ENCODE data around the gene ARHGEF18.
"Not testable (repeated sequence)": the region's sequence is repeated elsewhere in the genome, so short reads cannot be mapped to it uniquely, and the experiment has no call there.

The ARHGEF18 gene

DNA sequence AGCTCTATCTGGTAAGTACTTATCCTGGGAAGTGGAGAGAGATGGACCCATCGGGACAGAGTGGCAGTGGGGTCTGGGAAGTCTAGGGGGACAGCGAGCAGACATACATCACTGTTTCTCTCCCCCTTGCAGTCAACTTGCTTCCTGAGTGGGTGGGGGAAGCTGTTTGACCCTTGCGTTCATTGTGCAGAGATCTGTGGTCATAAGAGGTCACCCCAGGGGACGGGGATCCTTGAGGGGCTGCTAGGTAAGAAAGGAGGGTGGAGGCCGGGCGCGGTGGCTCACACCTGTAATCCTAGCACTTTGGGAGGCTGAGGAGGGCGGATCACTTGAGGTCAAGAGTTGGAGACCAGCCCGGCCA is 474 bp downstream of the ARHGEF18 start:
- DNase-seq, result no peak

DNA sequence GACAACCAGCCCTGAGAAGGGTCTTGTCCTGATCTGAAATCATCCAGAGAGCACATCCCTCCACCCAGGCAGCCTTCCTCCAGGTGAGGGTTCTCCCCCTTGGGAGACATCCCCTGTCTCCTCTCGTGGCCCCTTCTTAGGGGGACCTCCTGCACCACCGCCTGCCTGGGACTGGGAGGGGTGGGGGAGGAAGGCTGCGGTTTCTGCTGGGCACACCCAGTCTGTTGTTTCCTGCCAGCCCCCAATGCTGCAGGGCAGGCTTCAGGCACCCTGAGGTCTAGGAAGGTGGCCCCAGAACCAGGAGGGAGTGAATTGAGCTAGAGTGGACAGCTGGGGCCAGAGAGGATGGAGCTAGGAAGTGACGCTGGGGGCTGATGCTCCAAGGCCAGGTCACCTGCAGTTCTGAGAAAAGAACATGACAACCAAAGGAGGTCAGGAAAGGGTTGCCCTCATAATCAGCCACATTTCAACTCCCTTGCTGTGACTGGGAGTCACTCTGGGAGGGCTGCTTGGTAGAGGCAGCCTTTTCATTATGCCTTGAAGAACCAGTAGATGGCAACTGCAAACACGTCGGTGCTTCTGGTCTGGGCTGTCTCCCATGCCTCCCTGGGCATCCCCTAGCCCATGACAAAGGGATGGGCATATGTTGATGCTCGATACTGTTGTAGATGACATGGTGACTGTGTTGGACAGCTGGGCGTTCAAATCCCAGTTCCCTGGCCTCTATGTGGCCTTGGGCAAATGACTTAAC is 1.4 kb downstream of the ARHGEF18 start:
- no peak for DNase-seq

DNA sequence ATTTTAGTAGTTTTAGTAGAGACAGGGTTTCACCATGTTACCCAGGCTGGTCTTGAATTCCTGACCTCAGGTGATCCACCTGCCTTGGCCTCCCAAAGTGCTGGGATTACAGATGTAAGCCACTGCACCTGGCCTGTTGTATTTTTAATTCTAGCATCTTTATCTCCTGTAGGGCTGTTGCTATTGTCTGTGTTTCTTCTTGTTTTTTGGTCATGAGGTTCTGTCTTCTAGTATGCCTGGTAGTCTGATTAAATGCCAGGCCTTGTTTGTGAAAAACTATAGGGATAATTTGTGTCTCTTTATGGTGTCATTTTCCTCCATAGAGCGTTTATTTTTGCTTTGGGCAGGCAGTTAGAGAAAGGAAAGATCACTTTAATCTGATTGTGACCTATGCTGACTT is 3.1 kb downstream of the ARHGEF18 start:
- DNase-seq, result no peak

DNA sequence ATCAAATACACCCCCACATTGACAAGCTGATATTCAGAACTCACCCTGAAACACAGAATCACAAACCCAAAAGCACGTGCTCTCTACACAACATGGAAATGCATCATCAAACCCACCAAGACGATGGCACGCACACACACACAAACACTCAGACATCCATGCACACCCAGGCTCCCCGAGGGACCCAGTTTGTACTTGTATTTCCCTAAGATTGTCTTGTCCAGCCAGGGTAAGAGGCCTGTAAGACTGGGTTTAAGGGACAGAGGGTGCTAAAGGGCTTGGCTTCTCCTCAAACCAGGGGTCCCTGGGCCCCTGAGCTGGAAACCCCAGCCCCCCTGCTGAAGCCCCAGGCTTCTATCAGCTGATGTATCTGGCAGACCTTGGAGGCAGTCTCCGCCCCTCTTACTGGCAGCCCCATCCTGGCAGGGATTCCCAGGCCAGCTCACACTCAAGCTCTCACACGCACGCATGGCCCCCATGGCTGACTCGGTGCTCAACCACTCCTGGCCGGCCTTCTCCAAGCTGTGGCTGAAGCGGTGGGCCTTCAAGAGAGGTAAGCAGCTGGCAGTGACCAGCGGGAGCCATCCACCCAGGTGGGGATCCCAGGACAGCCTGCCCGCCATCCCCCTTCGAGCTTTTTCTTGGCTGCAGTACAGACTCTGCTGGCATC is 6.5 kb downstream of the ARHGEF18 start:
- DNase-seq, result no peak

DNA sequence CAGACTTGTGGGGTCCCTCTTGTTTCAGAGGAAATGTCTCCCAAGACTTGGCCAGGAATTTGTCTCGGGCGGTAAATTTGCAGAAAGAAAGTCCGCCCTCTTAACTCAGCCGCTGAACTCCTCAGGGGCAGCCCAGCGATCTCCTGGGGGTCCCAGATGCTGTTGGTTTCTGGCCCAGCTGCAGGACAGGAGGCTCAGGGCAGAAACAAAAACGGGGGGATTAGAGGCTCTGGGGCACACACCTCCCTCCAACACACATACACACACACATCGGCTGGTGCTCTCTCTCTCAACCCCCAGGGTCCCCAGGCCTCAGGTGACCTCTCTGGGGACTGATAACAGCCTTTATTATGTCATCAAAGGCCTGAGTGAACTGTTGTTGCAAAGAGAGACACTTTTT is 7.1 kb downstream of the ARHGEF18 start:
- no peak for DNase-seq

DNA sequence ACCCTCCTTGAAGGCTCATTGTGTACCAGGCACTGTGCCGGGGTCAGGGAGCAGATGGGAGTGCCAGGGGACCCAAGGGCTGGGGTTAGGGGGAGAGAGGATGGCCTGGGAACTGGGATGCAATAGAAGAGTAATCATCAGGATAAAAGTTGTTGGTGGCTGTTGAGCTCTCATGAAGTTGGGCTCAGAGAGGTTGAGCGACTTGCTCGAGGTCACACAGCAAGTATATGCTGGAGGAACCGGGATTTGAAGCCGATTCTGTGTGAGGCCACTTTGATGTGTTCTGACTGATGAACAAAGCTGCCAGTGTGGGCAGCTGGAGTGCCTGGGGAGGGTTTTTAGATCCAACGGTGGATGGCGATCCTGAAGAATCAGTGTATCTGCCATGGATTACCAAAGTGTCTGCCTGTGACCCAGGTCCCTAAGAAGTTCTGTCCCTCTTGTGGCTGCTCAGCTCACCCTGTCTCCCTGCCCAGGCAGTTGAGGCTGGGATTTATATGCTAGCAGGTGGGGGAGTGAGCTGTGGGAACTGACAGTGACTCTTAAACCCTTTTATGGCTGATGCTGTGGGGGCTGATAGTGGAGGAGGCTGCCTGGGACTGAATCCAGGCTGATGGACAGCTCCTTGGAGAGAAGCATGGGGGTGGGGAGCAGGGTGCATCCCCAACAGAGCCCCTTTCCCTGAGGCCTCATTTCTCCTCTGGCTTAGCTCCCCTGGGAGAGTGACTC is 8.3 kb downstream of the ARHGEF18 start:
- no peak for DNase-seq

DNA sequence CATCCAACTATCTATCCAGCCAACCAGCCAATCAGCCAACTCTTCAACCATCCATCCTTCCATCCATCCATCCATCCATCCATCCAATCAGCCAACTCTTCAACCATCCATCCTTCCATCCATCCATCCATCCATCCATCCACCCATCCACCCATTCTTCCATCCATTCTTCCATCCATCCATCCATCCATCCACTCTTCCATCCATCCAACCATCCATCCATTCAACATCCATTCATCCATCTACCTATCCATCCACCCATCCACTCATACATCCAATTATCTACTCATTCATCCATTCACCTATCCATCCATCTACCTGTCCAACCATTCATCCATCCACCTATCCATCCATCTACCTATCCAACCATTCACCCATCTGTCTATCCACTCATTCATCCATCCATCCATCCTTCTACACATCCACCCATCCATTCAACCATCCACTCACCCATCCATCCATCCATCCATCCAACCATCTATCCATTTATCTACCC is 9.4 kb downstream of the ARHGEF18 start:
- no peak for DNase-seq

DNA sequence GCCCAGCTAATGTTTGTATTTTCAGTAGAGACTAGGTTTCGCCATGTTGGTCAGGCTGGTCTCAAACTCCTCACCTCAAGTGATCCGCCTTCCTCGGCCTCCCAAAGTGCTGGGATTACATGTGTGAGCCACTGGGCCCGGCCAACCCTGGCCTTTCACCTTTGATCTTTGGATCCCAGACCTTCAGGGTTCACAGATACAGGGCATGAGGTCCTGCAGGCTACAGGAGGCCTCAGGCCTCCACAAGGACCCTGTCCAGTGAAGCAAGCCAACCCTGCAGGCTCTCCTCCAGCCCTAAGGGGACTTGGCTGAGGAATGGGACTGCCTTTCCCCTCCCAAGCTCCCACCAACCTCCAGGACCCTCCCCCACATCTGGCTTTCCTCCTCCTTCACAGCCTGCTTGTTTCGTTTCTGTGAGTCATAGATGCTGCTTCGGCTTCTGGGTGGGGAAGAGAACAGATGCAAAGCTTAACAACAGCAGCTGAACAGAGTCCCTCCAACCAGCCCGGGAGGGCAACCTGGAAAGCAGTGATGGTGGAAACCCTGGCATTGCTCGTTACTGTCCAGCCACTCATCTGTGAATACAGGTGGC is 11.8 kb downstream of the ARHGEF18 start:
- no peak for DNase-seq

DNA sequence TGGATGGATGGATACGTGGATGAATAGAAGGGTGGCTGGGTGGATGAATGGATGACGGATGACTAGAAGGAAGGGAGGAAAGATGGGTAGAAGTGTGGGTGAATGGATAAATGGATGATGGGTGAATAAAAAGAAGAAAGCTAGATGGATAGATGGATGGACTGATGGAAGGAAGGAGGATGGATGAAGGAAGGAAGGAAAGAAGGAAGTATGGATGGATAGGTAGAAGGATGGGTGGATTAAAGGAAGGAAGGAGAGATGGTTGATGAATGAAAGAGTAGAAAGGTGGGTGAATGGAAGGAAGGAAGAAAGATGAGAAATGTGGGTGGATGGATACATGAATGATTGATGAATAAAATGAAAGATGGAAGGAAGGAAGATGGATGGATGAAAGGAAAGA is 14.5 kb downstream of the ARHGEF18 start:
- no peak for DNase-seq

DNA sequence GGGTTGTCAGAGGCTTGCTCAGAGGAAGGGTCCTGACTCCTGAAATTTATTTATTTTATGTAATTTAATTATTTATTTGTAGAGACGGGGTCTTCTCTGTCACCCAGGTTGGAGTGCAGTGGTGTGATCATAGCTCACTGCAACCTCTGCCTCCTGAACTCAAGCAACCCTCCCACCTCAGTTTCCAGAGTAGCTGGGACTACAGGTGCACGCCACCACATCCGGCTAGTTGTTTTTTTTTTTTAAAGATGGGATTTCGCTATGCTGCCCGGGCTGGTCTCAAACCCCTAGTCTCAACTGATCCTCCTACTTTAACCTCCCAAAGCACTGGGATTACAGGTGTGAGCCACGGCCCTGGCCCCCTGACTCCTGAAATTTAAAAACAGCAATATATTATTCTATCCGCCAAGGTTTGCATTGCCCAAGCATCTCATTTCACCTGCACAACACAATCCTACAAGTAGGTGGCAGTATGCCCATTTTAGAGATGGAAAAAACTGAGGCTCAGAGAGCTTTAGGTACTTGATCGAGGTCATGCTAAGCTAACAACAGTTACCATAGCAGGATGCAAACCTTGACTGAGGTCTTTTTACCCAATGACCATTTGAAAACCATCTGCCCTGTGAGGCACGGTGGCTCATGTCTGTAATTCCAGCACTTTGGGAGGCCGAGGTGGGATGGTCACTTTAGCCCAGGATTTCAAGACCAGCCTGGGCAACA is 18.1 kb downstream of the ARHGEF18 start:
- DNase-seq, result no peak

DNA sequence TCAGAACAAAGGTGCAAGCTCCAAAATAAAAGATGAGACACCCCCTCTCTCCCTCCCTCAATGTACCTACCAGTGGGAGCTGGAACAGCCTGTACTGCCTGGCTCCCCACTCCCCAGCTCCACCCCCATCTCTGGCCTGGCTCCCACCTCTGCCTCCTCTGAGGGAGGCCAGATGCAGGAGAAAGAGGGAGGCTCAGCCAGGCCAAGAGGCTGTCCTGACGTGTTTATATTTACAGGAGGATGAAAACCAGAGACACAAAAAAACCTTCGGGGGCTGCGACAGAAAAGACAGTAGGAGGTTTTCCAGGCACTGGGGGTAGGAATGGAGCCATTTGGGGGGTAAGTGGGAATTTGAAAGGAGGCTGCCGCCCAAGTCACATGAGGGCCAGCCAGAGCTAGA is 19.7 kb downstream of the ARHGEF18 start:
- DNase-seq, result no peak

DNA sequence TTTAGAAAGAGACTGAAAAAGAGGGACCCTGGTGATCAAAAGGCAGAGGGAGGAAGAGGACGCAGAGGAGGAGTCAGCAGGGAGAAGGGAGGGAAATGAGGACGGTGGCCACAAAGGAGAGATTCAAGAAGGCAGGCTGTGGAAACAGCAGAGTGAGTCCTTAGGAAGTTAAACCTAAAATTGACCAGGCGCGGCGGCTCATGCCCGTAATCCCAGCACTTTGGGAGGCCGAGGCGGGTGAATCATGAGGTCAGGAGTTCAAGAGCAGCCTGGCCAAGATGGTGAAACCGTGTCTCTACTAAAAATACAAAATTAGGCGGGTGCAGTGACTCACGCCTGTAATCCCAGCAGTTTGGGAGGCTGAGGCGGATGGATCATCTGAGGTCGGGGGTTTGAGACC is 20.1 kb downstream of the ARHGEF18 start:
- DNase-seq, result not testable (repeated sequence)

DNA sequence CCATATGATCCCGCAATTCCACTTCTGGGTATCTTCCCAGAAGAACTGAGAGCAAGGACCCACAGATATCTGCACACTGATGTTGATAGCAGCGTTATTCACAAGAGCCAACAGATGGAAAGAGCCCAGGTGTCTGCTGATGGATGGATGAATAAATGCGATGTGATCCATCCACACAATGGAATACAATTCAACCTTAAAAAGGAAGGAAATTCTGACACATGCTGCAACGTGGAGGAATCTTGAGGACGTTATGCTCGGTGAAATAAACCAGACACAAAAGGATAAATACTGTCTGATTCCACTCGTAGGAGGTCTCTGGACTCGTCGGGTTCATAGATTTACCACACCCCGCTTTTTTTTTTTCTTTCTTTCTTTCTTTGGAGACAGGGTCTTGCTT is 21.8 kb downstream of the ARHGEF18 start:
- DNase-seq, result no peak

DNA sequence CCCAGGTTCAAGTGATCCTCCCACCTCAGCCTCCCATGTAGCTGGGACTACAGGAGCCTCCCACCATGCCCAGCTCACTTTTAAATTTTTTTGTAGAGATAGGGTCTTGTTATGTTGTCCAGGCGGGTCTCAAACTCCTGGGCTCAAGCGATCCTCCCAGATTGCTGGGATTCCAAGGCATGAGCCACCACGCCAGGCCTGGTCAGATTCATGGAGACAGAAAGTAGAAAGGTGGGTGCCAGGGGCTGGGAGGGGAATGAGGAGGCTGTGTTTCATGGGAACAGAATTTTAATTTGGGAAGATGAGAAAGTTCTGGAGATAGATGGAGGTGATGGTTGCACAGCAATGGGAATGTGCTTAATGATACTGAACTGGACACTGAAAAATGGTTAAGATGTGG is 22.3 kb downstream of the ARHGEF18 start:
- DNase-seq, result no peak

DNA sequence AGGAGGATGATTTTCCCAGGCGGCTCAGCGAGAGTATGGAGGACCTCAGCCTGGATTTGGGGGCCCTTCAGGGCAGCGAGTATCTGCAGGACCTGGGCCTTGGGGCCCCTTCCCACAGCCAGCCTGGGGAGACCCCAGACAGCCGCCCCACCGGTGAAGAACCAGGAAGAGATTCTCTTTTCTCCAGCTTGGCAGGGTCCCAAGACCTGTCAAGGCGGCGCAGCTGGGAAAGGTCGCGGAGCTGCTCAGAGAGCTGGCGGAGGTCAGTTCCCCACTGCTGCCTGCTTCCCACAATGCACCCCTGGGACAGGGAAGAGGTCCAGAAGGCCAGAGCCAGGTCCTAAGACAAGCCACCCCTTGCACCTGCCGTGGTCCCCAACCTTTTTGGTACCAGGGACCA is 24.1 kb downstream of the ARHGEF18 start:
- no peak for DNase-seq

DNA sequence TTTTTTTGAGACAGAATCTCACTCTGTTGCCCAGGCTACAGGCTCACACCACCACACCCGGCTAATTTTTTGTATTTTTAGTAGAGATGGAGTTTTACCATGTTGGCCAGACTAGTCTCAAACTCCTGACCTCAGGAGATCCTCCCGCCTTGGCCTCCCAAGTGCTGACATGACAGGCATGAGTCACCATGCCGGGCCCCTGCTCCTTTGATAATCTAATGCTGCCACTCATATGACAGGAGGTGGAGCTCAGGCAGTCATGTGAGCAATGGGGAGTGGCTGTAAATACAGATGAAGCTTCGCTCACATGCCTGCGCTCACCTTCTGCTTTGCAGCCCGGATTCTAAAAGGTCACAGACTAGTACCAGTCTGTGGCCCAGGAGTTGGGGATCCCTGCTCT is 25.1 kb downstream of the ARHGEF18 start:
- no peak for DNase-seq

DNA sequence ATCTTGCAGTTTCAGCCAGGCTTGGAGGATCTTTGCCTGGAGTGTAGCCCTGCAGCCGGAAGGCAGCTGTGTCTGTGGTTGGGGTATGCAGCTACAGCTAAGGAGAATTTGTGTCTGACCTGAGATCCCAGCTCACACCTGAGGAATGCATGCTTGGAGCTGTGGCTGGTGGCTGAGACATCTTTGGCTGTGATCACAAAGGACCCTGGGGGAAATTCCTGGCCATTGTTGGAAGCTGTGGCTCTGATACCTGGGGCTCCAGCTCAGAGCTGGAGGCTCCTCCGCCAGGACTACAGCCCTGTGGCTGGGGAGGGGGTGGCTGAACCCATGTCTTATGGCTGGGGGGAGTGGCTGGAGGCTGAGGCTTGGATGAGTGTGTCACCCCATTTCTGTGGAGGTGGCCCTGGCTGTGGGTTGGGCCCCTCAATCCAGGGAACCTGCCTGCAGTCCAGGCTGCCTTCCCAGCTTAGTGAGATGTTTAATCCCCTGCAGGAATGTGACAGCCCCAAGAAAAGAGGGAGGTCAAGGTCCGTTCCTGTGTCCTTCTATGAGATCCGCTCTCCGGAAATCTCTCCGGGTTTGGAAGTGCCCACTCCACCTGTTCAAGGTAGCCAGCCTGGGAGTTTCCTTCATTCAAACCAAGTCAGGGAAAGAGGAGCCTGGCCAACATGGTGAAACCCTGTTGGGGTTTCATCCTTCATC is 27.6 kb downstream of the ARHGEF18 start:
- no peak for DNase-seq

DNA sequence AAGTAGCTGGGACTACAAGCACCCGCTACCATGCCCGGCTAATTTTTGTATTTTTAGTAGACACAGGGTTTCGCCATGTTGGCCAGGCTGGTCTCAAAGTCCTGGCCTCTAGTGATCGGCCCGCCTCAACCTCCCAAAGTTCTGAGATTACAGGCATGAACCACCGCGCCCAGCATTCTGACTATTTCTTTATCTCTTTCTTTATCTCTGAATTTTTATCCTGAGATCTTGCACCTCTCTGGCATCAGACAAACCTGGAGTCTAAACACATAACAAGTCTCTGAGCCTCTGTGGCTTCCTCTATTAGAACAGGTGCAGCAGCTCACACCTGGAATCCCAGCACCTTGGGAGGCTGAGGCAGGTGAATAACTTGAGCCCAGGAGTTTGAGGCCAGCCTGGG is 28.5 kb downstream of the ARHGEF18 start:
- no peak for DNase-seq

DNA sequence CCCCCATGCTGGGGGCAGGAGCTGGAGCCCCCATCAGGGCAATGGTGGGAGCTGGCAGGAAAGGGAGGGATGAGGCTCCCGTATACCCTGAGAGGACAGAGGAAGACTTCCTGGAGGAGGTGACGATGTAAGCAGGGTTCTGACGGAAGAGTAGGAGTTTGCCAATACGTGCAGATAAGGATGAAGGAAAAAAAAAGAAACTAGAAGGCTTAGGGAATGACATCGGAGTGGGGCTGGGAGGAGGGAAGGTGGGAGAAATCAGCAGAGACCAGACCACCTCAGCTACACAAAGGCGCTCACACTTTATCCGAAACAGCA is 32.3 kb downstream of the ARHGEF18 start:
- no peak for DNase-seq

DNA sequence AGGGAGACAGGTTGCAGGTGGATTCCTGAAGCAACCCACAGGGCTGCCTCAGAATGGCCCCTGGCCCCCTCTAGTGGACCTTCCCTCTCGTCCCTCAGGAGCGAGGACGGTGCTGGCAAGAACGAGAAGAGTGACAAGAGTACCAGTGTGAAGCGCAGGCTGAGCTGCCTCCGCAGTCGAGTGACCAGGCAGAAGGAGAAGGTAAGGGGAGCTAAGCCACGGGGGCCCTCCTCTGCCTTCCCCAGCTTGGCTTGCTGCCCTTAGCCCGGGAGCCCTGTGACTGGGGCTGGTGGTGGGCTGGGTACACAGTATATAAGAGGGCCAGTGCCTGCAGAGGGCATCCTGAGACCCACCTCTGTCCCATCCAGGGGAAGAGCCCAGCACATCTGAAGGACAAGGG is 34.0 kb downstream of the ARHGEF18 start:
- DNase-seq, result no peak

DNA sequence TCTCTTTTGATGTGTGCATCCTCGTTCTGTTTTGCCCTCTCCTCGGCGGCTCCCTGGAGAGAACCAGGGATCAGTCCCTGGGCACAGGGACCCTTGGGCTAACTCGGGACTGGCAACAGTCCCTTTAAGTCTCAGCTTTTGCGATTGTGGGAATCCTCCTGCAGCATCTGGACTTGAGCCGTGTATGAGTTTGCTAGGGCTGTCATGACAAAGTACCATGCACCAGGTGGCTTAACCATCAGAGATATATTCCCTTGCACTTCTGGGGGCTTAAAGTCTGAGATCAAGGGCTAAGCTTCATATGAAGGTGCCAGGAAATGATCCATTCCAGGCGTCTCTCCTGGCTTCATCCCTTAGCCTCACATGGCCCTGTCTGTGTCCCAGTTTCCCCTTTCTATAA is 34.5 kb downstream of the ARHGEF18 start:
- DNase-seq, result no peak

DNA sequence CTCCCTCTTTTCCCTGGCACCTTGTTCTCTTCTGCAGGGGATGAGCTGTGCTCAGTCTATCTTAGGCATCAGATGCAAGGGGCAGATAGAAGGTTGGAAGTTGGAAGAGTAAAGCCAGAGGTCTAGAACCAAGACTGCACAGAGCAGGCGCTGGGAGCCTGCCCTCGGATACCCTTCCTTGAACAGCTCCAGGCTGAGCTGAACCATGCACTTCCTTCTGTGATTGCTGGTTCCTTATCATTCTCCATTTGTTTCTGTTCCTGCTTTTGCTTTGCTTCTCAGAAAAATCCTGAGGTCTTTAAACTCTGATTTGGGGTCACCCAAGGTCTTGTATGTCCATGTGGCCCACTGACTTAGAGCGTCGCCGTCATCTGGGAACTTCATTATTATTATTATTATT is 36.3 kb downstream of the ARHGEF18 start:
- no peak for DNase-seq

DNA sequence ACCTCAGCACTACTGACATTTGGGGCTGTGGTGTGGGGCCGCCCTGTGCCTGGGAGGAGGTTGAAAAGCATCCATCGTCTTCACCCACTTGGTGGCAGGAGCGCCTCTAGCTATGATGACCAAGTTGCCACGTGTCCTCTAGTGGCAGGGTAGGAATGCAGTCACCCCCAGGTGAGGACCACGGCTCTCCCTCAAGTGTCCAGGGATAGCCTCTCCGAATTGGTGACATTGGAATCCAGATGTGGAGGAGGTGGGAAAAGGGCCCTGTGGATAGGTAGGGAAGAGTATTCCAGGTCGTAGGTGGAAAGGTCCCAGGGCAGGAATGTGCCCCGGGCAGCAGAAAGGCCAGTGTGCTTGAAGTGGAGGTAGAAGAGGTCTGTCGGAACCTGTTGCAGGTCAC is 37.6 kb downstream of the ARHGEF18 start:
- no peak for DNase-seq

All from NCI-H1436 treated with DMSO at 0.1 percent for 48 hours (cell line).